GM23338 (cell line): ENCODE measurements around the gene FAM174C.

ENCODE experiments used
- EZH2phosphoT487 ChIP-seq: fragments of 200-600 bp; sonication (generic); IDR thresholded peaks from one replicate; pipeline ENCODE4 v1.8.1; 2018; ENCODE audit warnings: antibody characterized with exemption; ENCODE audit not compliant: unreplicated experiment
- POLR2AphosphoS5 ChIP-seq: IDR thresholded peaks from 2 replicates; pipeline ENCODE4 v1.6.1; 2016; ENCODE audit warnings: antibody characterized with exemption, low read depth
- TF ChIP-seq, protein P1 (sequence below), 2 experiments: fragments of 200-600 bp in 1 of 2; sonication (generic) in 1 of 2; conservative IDR thresholded peaks; 2 replicates each; pipeline versions ENCODE4 v1.5.1 to v1.6.1; 2016 to 2017; ENCODE audit warnings: antibody characterized with exemption in 2 of 2, low read depth in 2 of 2, mild to moderate bottlenecking in 2 of 2, moderate library complexity in 1 of 2
- TF ChIP-seq, protein P2 (sequence below): IDR thresholded peaks from 2 replicates; pipeline ENCODE4 v1.6.1; 2016; ENCODE audit warnings: antibody characterized with exemption
- TF ChIP-seq, protein P3 (sequence below): fragments of 250-450 bp; sonication (Bioruptor Pico); IDR thresholded peaks from 2 replicates; pipeline ENCODE4 v1.5.0; 2020; ENCODE audit warnings: mild to moderate bottlenecking, moderate library complexity

DNA sequence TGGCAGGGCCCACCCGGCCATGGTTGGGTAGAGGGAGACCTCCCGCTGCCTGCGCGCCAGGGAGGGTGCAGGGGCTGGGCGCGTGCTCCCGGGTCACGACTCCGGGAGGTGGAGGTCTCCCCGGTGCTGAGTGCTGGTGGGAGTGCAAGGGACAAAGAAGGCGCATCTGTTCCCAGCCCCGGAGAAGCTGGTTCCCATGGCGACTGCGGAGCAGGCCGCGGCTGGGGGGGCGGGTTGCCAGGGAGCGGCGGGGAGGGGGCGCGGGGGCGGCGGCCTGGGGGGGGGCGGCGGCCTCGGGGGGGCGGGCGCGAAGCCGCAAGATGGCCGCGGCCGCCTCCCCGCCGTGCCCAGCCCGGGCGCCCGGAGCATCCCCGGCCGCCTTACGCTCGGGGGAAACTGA is 38.8 kb upstream of the FAM174C start:
- TF ChIP-seq, protein P1, sequence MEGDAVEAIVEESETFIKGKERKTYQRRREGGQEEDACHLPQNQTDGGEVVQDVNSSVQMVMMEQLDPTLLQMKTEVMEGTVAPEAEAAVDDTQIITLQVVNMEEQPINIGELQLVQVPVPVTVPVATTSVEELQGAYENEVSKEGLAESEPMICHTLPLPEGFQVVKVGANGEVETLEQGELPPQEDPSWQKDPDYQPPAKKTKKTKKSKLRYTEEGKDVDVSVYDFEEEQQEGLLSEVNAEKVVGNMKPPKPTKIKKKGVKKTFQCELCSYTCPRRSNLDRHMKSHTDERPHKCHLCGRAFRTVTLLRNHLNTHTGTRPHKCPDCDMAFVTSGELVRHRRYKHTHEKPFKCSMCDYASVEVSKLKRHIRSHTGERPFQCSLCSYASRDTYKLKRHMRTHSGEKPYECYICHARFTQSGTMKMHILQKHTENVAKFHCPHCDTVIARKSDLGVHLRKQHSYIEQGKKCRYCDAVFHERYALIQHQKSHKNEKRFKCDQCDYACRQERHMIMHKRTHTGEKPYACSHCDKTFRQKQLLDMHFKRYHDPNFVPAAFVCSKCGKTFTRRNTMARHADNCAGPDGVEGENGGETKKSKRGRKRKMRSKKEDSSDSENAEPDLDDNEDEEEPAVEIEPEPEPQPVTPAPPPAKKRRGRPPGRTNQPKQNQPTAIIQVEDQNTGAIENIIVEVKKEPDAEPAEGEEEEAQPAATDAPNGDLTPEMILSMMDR (conservative IDR thresholded peaks at IDR 0.05; ENCODE audit: low read depth in 2 of 2) = no peak
- TF ChIP-seq, protein P2, sequence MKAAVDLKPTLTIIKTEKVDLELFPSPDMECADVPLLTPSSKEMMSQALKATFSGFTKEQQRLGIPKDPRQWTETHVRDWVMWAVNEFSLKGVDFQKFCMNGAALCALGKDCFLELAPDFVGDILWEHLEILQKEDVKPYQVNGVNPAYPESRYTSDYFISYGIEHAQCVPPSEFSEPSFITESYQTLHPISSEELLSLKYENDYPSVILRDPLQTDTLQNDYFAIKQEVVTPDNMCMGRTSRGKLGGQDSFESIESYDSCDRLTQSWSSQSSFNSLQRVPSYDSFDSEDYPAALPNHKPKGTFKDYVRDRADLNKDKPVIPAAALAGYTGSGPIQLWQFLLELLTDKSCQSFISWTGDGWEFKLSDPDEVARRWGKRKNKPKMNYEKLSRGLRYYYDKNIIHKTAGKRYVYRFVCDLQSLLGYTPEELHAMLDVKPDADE = no peak
- TF ChIP-seq, protein P3, sequence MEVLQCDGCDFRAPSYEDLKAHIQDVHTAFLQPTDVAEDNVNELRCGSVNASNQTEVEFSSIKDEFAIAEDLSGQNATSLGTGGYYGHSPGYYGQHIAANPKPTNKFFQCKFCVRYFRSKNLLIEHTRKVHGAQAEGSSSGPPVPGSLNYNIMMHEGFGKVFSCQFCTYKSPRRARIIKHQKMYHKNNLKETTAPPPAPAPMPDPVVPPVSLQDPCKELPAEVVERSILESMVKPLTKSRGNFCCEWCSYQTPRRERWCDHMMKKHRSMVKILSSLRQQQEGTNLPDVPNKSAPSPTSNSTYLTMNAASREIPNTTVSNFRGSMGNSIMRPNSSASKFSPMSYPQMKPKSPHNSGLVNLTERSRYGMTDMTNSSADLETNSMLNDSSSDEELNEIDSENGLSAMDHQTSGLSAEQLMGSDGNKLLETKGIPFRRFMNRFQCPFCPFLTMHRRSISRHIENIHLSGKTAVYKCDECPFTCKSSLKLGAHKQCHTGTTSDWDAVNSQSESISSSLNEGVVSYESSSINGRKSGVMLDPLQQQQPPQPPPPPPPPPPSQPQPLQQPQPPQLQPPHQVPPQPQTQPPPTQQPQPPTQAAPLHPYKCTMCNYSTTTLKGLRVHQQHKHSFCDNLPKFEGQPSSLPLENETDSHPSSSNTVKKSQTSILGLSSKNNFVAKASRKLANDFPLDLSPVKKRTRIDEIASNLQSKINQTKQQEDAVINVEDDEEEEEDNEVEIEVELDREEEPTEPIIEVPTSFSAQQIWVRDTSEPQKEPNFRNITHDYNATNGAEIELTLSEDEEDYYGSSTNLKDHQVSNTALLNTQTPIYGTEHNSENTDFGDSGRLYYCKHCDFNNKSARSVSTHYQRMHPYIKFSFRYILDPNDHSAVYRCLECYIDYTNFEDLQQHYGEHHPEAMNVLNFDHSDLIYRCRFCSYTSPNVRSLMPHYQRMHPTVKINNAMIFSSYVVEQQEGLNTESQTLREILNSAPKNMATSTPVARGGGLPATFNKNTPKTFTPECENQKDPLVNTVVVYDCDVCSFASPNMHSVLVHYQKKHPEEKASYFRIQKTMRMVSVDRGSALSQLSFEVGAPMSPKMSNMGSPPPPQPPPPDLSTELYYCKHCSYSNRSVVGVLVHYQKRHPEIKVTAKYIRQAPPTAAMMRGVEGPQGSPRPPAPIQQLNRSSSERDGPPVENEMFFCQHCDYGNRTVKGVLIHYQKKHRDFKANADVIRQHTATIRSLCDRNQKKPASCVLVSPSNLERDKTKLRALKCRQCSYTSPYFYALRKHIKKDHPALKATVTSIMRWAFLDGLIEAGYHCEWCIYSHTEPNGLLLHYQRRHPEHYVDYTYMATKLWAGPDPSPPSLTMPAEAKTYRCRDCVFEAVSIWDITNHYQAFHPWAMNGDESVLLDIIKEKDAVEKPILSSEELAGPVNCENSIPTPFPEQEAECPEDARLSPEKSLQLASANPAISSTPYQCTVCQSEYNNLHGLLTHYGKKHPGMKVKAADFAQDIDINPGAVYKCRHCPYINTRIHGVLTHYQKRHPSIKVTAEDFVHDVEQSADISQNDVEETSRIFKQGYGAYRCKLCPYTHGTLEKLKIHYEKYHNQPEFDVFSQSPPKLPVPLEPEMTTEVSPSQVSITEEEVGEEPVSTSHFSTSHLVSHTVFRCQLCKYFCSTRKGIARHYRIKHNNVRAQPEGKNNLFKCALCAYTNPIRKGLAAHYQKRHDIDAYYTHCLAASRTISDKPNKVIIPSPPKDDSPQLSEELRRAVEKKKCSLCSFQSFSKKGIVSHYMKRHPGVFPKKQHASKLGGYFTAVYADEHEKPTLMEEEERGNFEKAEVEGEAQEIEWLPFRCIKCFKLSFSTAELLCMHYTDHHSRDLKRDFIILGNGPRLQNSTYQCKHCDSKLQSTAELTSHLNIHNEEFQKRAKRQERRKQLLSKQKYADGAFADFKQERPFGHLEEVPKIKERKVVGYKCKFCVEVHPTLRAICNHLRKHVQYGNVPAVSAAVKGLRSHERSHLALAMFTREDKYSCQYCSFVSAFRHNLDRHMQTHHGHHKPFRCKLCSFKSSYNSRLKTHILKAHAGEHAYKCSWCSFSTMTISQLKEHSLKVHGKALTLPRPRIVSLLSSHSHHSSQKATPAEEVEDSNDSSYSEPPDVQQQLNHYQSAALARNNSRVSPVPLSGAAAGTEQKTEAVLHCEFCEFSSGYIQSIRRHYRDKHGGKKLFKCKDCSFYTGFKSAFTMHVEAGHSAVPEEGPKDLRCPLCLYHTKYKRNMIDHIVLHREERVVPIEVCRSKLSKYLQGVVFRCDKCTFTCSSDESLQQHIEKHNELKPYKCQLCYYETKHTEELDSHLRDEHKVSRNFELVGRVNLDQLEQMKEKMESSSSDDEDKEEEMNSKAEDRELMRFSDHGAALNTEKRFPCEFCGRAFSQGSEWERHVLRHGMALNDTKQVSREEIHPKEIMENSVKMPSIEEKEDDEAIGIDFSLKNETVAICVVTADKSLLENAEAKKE = no peak
- peak; percentile 24; the same call in 1 of the 2 replicates for TF ChIP-seq POLR2AphosphoS5
- no peak for TF ChIP-seq EZH2phosphoT487
